Activated T-helper 2 cell treated with anti-CD3 and anti-CD28 coated beads, Interferon-gamma antibody, Interleukin-2, Interleukin-4, amounts not matched to agents 10 μg/mL and 5 μg/mL and 100 μg/mL, durations not matched to agents 14 hours and 24 hours and 36 hours (primary cell): ENCODE results near the gene RPS28. TPM values are rescaled to one million over a fixed set of nuclear protein-coding genes. Genes with fewer than 3 reads are reported as not detected.
"Not testable (repeated sequence)": the region's sequence is repeated elsewhere in the genome, so short reads cannot be mapped to it uniquely, and the experiment has no call there.

Experiments used
- DNase-seq: peaks from one replicate; pipeline ENCODE4 v3.0.0; 2021; ENCODE audit warnings: low spot score
- H3K27ac Mint-ChIP-seq: one replicate; pipeline ENCODE4 v1.8.0; 2021; ENCODE audit warnings: mixed read lengths
- H3K27me3 Mint-ChIP-seq: one replicate; pipeline ENCODE4 v1.8.0; 2021; ENCODE audit warnings: low read depth, mixed read lengths
- H3K36me3 Mint-ChIP-seq: one replicate; pipeline ENCODE4 v1.8.0; 2021; ENCODE audit warnings: low read depth, mixed read lengths
- H3K4me1 Mint-ChIP-seq: one replicate; pipeline ENCODE4 v1.8.0; 2021; ENCODE audit warnings: low read depth, mixed read lengths
- H3K4me3 Mint-ChIP-seq: one replicate; pipeline ENCODE4 v1.8.0; 2021; ENCODE audit warnings: low read depth, mild to moderate bottlenecking, moderate library complexity, mixed read lengths
- H3K9me3 Mint-ChIP-seq: one replicate; pipeline ENCODE4 v1.8.0; 2021; ENCODE audit warnings: mixed read lengths
- intact Hi-C: fragments of 100-400 bp; cut with micrococcal nuclease; formaldehyde crosslinking; loops from one replicate; pipeline ENCODE4 v1.15.1; 2023
- total RNA-seq: library from RNA; stranded (reverse); gene quantifications from 2 replicates; pipeline ENCODE4 v1.2.3, GENCODE V29; 2022

The RPS28 gene
- 1,945 and 1,967 TPM in 2 replicates for total RNA-seq

GRCh38 chr19:8321067-8321985 lies at the start of gene RPS28, which contains the start of gene NDUFA7:
RPS28 (plus strand) TSS chr19:8321496; CDS start chr19:8321531, 35 bp downstream.
NDUFA7 (minus strand) TSS chr19:8321375; CDS start chr19:8321358, 17 bp downstream.
- intact Hi-C loops: loop anchor here (1.0 to 5.0 kb wide), 2 partner anchors 13 to 314 kb away; partner anchors contain the start of genes CD320 and ELAVL1
- H3K27ac Mint-ChIP-seq: peak within 1 kb of the TSS; percentile 98
- peak within 1 kb of the TSS; percentile 99 for H3K4me3 Mint-ChIP-seq
- H3K9me3 Mint-ChIP-seq: no peaks in the 10 kb centered on the region
- peaks cover 12% of the 10 kb centered on the region for H3K4me1 Mint-ChIP-seq
- DNase-seq: peak; percentile 96
- H3K27me3 Mint-ChIP-seq: no peaks in the 10 kb centered on the region
- H3K36me3 Mint-ChIP-seq: peaks cover 44% of the 10 kb centered on the region

- H3K9me3 Mint-ChIP-seq, H3K36me3 Mint-ChIP-seq, H3K27ac Mint-ChIP-seq, H3K4me1 Mint-ChIP-seq, intact Hi-C loops, H3K27me3 Mint-ChIP-seq, DNase-seq, H3K4me3 Mint-ChIP-seq: not testable (repeated sequence)
Measured at GRCh38 chr19:8276508-8276907, 44.8 kb upstream of the RPS28 start.

- H3K4me3 Mint-ChIP-seq, H3K9me3 Mint-ChIP-seq, H3K27me3 Mint-ChIP-seq, H3K27ac Mint-ChIP-seq, H3K4me1 Mint-ChIP-seq, intact Hi-C loops, DNase-seq, H3K36me3 Mint-ChIP-seq: not testable (repeated sequence)
Measured at GRCh38 chr19:8291337-8291736, 30.0 kb upstream of the RPS28 start.

- Mint-ChIP-seq H3K9me3 (no peaks in the 10 kb centered on the region), H3K4me1 (peaks cover 10% of the 10 kb centered on the region), H3K36me3 (peaks cover 28% of the 10 kb centered on the region), H3K27me3 (no peaks in the 10 kb centered on the region), H3K4me3 (no peak overlapping the region), H3K27ac (no peak overlapping the region)
- no peak for DNase-seq
- intact Hi-C loops: no loop called here
Measured at GRCh38 chr19:8302357-8302691, 19.0 kb upstream of the RPS28 start.

- Mint-ChIP-seq H3K9me3 (no peaks in the 10 kb centered on the region), H3K27ac (no peak overlapping the region), H3K4me3 (no peak overlapping the region), H3K4me1 (peaks cover 12% of the 10 kb centered on the region), H3K36me3 (peaks cover 31% of the 10 kb centered on the region), H3K27me3 (no peaks in the 10 kb centered on the region)
- intact Hi-C loops: no loop called here
- DNase-seq: peak; percentile 6
Measured at GRCh38 chr19:8302734-8303133, 18.6 kb upstream of the RPS28 start.

GRCh38 chr19:8304841-8305621 lies 16.3 kb upstream of the RPS28 start:
- peak; percentile 16 for DNase-seq
- Mint-ChIP-seq H3K9me3 (no peaks in the 10 kb centered on the region), H3K36me3 (peaks cover 42% of the 10 kb centered on the region), H3K4me1 (peaks cover 19% of the 10 kb centered on the region), H3K27ac (no peak overlapping the region), H3K4me3 (no peak overlapping the region), H3K27me3 (no peaks in the 10 kb centered on the region)
- intact Hi-C loops: no loop called here

GRCh38 chr19:8305798-8306197 lies 15.5 kb upstream of the RPS28 start:
- no peak for DNase-seq
- peaks cover 19% of the 10 kb centered on the region for H3K4me1 Mint-ChIP-seq
- intact Hi-C loops: no loop called here
- no peaks in the 10 kb centered on the region for H3K27me3 Mint-ChIP-seq
- peak overlapping the region; percentile 88 for H3K4me3 Mint-ChIP-seq
- no peaks in the 10 kb centered on the region for H3K9me3 Mint-ChIP-seq
- H3K36me3 Mint-ChIP-seq: peaks cover 42% of the 10 kb centered on the region
- H3K27ac Mint-ChIP-seq: no peak overlapping the region

GRCh38 chr19:8306235-8307054 lies 14.9 kb upstream of the RPS28 start:
- Mint-ChIP-seq H3K27me3 (no peaks in the 10 kb centered on the region), H3K4me3 (peak overlapping the region; percentile 88), H3K27ac (peak overlapping the region; percentile 81), H3K4me1 (peaks cover 19% of the 10 kb centered on the region), H3K36me3 (peaks cover 48% of the 10 kb centered on the region), H3K9me3 (no peaks in the 10 kb centered on the region)
- intact Hi-C loops: no loop called here
- DNase-seq: no peak

GRCh38 chr19:8307400-8307964 lies 13.8 kb upstream of the RPS28 start:
- H3K4me3 Mint-ChIP-seq: peak overlapping the region; percentile 88
- H3K4me1 Mint-ChIP-seq: peaks cover 19% of the 10 kb centered on the region
- peak overlapping the region; percentile 81 for H3K27ac Mint-ChIP-seq
- no peaks in the 10 kb centered on the region for H3K9me3 Mint-ChIP-seq
- H3K36me3 Mint-ChIP-seq: peaks cover 41% of the 10 kb centered on the region
- no peak for DNase-seq
- intact Hi-C loops: no loop called here
- H3K27me3 Mint-ChIP-seq: no peaks in the 10 kb centered on the region

GRCh38 chr19:8307965-8308866 lies 13.1 kb upstream of the RPS28 start, which contains the start of gene CD320:
CD320 (minus strand) TSS chr19:8308358; CDS start chr19:8308290, 68 bp downstream.
- peak within 1 kb of the TSS; percentile 88 for H3K4me3 Mint-ChIP-seq
- no peaks in the 10 kb centered on the region for H3K9me3 Mint-ChIP-seq
- H3K27ac Mint-ChIP-seq: peak within 1 kb of the TSS; percentile 88
- peaks cover 19% of the 10 kb centered on the region for H3K4me1 Mint-ChIP-seq
- H3K36me3 Mint-ChIP-seq: peaks cover 40% of the 10 kb centered on the region
- DNase-seq: peak; percentile 85
- H3K27me3 Mint-ChIP-seq: no peaks in the 10 kb centered on the region
- intact Hi-C loops: loop anchor here (1.0 kb wide), 1 partner anchor 13 kb away; the partner anchor contains the start of genes NDUFA7 and RPS28

- H3K36me3 Mint-ChIP-seq: peaks cover 38% of the 10 kb centered on the region
- peak overlapping the region; percentile 88 for H3K27ac Mint-ChIP-seq
- H3K27me3 Mint-ChIP-seq: no peaks in the 10 kb centered on the region
- no peaks in the 10 kb centered on the region for H3K9me3 Mint-ChIP-seq
- peaks cover 19% of the 10 kb centered on the region for H3K4me1 Mint-ChIP-seq
- DNase-seq: no peak
- intact Hi-C loops: loop anchor here (1.0 kb wide), 1 partner anchor 12 kb away; the partner anchor contains the start of genes NDUFA7 and RPS28
- H3K4me3 Mint-ChIP-seq: peak overlapping the region; percentile 88
Measured at GRCh38 chr19:8308891-8309291, 12.4 kb upstream of the RPS28 start.
